Measurements from ENCODE around the gene ARSA.

ARSA gene

GRCh38 chr22:50628543-50629134, 687 bp upstream of the ARSA start:
- H3K36me3 ChIP-seq (ENCODE audit: control insufficient read depth, low read length): no peaks in the 10 kb centered on the region
- peak overlapping the region; percentile 38; the same call in 1 of the 2 replicates for H3K27ac ChIP-seq (ENCODE audit: low read depth, low read length)
- peaks cover 14% of the 10 kb centered on the region for H3K4me1 ChIP-seq (ENCODE audit: control insufficient read depth, low read length)
- H3K4me2 ChIP-seq (ENCODE audit: low read length): peak overlapping the region; percentile 100
- peak overlapping the region; percentile 98 for H3K4me3 ChIP-seq (ENCODE audit: low read length)
- no peaks in the 10 kb centered on the region for H3K27me3 ChIP-seq (ENCODE audit: control insufficient read depth, low read length)
- no peaks in the 10 kb centered on the region for H3K9me3 ChIP-seq (ENCODE audit: control insufficient read depth, insufficient read depth, low read length)
- H3K9me2 ChIP-seq (replicated peaks; ENCODE audit: control insufficient read depth, low read length): no peaks in the 10 kb centered on the region
- peaks cover 15% of the 10 kb centered on the region for H3K79me2 ChIP-seq (ENCODE audit: control insufficient read depth, low read length)
- no peaks in the 10 kb centered on the region for H4K20me1 ChIP-seq (ENCODE audit: control insufficient read depth, insufficient read depth, low read depth, low read length)
- H3F3A ChIP-seq (ENCODE audit: control insufficient read depth, insufficient read depth): no peaks in the 10 kb centered on the region
- TF ChIP-seq CTCF (IDR thresholded peaks at IDR 0.05; ENCODE audit: low read depth, low read length, poor library complexity, severe bottlenecking) (no peak), EZH2phosphoT487 (IDR thresholded peaks at IDR 0.05; ENCODE audit: borderline replicate concordance, low read length) (no peak)

- peak overlapping the region; percentile 98 for H3K4me3 ChIP-seq (ENCODE audit: low read length)
- H3K4me2 ChIP-seq (ENCODE audit: low read length): peak overlapping the region; percentile 86
- H3F3A ChIP-seq (ENCODE audit: control insufficient read depth, insufficient read depth): no peaks in the 10 kb centered on the region
- H3K27me3 ChIP-seq (ENCODE audit: control insufficient read depth, low read length): no peaks in the 10 kb centered on the region
- TF ChIP-seq CTCF (IDR thresholded peaks at IDR 0.05; ENCODE audit: low read depth, low read length, poor library complexity, severe bottlenecking) (no peak), EZH2phosphoT487 (IDR thresholded peaks at IDR 0.05; ENCODE audit: borderline replicate concordance, low read length) (no peak)
- no peaks in the 10 kb centered on the region for H4K20me1 ChIP-seq (ENCODE audit: control insufficient read depth, insufficient read depth, low read depth, low read length)
- peaks cover 15% of the 10 kb centered on the region for H3K79me2 ChIP-seq (ENCODE audit: control insufficient read depth, low read length)
- no peaks in the 10 kb centered on the region for H3K9me2 ChIP-seq (replicated peaks; ENCODE audit: control insufficient read depth, low read length)
- no peak overlapping the region for H3K27ac ChIP-seq (ENCODE audit: low read depth, low read length)
- H3K9me3 ChIP-seq (ENCODE audit: control insufficient read depth, insufficient read depth, low read length): no peaks in the 10 kb centered on the region
- H3K4me1 ChIP-seq (ENCODE audit: control insufficient read depth, low read length): peaks cover 24% of the 10 kb centered on the region
- H3K36me3 ChIP-seq (ENCODE audit: control insufficient read depth, low read length): no peaks in the 10 kb centered on the region
These were observed 906 bp downstream of the ARSA start for GRCh38 chr22:50626850-50627641.

GRCh38 chr22:50626314-50626849, 1.6 kb downstream of the ARSA start:
- peaks cover 6% of the 10 kb centered on the region for H3F3A ChIP-seq (ENCODE audit: control insufficient read depth, insufficient read depth)
- H3K79me2 ChIP-seq (ENCODE audit: control insufficient read depth, low read length): peaks cover 15% of the 10 kb centered on the region
- no peaks in the 10 kb centered on the region for H4K20me1 ChIP-seq (ENCODE audit: control insufficient read depth, insufficient read depth, low read depth, low read length)
- H3K36me3 ChIP-seq (ENCODE audit: control insufficient read depth, low read length): no peaks in the 10 kb centered on the region
- H3K27me3 ChIP-seq (ENCODE audit: control insufficient read depth, low read length): no peaks in the 10 kb centered on the region
- no peaks in the 10 kb centered on the region for H3K9me3 ChIP-seq (ENCODE audit: control insufficient read depth, insufficient read depth, low read length)
- TF ChIP-seq CTCF (IDR thresholded peaks at IDR 0.05; ENCODE audit: low read depth, low read length, poor library complexity, severe bottlenecking) (no peak), EZH2phosphoT487 (IDR thresholded peaks at IDR 0.05; ENCODE audit: borderline replicate concordance, low read length) (no peak)
- peak overlapping the region; percentile 86; the same call in 1 of the 2 replicates for H3K4me2 ChIP-seq (ENCODE audit: low read length)
- H3K4me3 ChIP-seq (ENCODE audit: low read length): no peak overlapping the region
- H3K4me1 ChIP-seq (ENCODE audit: control insufficient read depth, low read length): peaks cover 30% of the 10 kb centered on the region
- no peak overlapping the region for H3K27ac ChIP-seq (ENCODE audit: low read depth, low read length)
- H3K9me2 ChIP-seq (replicated peaks; ENCODE audit: control insufficient read depth, low read length): no peaks in the 10 kb centered on the region
